ENCODE data around the gene GPC3.

GRCh38 chrX:134013092-134013497 is 27.7 kb upstream of the GPC3 start:
- no peak for TF ChIP-seq CTCF (conservative IDR thresholded peaks at IDR 0.05; ENCODE audit: low read depth in 2 of 2)
- TF ChIP-seq EZH2phosphoT487 (IDR thresholded peaks at IDR 0.05; ENCODE audit: unreplicated experiment), result no peak
- no peak for TF ChIP-seq EZH2 (IDR thresholded peaks at IDR 0.05; ENCODE audit: low read depth, unreplicated experiment)
- no peak for TF ChIP-seq ZNF462 (CRISPR knock-in tag; IDR thresholded peaks at IDR 0.05)
- no peak for TF ChIP-seq POLR2AphosphoS5 (IDR thresholded peaks at IDR 0.05; ENCODE audit: low read depth)
- no peak for TF ChIP-seq JUNB (IDR thresholded peaks at IDR 0.05; ENCODE audit: unreplicated experiment)
- TF ChIP-seq REST (IDR thresholded peaks at IDR 0.05; ENCODE audit: unreplicated experiment), result no peak
- TF ChIP-seq ETS1 (IDR thresholded peaks at IDR 0.05), result no peak
- no peak for TF ChIP-seq CREB1 (CRISPR knock-in tag; IDR thresholded peaks at IDR 0.05; ENCODE audit: low read depth)
- no peak for TF ChIP-seq STAT1 (IDR thresholded peaks at IDR 0.05; ENCODE audit: unreplicated experiment)

Measured in GM23338 (cell line).